H1 (cell line): ENCODE results near the gene E2F1.

ENCODE experiments used
- CTCF ChIP-seq, 3 experiments: IDR thresholded peaks; 1 replicate in 2 of 3; 2 replicates in 1 of 3; pipeline versions ENCODE4 v1.5.1 to v1.6.1; 2011; ENCODE audit warnings: low read length in 3 of 3, mild to moderate bottlenecking in 3 of 3, inconsistent platforms in 2 of 3, low read depth in 1 of 3, moderate library complexity in 1 of 3; ENCODE audit not compliant: insufficient read depth in 1 of 3; ENCODE audit errors: control extremely low read depth in 1 of 3
- EZH2 ChIP-seq: fragments of 200-600 bp; sonication (generic); IDR thresholded peaks from 2 replicates; pipeline ENCODE4 v1.7.1; 2012; ENCODE audit warnings: low read depth, mild to moderate bottlenecking, moderate library complexity, low read length, inconsistent platforms; ENCODE audit not compliant: severe bottlenecking
- POLR2A ChIP-seq, 2 experiments: IDR thresholded peaks; 1 replicate in 1 of 2; 2 replicates in 1 of 2; pipeline ENCODE4 v1.6.1; 2011; ENCODE audit warnings: low read depth in 2 of 2, low read length in 2 of 2, mild to moderate bottlenecking in 2 of 2; ENCODE audit errors: control extremely low read depth in 1 of 2
- POLR2AphosphoS5 ChIP-seq: IDR thresholded peaks from 2 replicates; pipeline ENCODE4 v1.6.1; 2011; ENCODE audit warnings: low read depth, low read length
- RAD21 ChIP-seq, 2 experiments: IDR thresholded peaks in 1 of 2; conservative IDR thresholded peaks in 1 of 2; 2 replicates each; pipeline ENCODE4 v1.6.1; 2011; ENCODE audit warnings: low read depth in 2 of 2, low read length in 2 of 2, improper control_type of control experiment in 1 of 2, inconsistent platforms in 1 of 2, mild to moderate bottlenecking in 1 of 2, moderate library complexity in 1 of 2
- RXRA ChIP-seq: IDR thresholded peaks from 2 replicates; pipeline ENCODE4 v1.6.1; 2011; ENCODE audit warnings: low read depth, mild to moderate bottlenecking, low read length, moderate library complexity; ENCODE audit not compliant: insufficient read depth
- SIN3A ChIP-seq, 2 experiments: IDR thresholded peaks in 1 of 2; conservative IDR thresholded peaks in 1 of 2; 2 replicates each; pipeline ENCODE4 v1.6.1; 2011 to 2012; ENCODE audit warnings: low read length in 2 of 2, improper control_type of control experiment in 1 of 2, low read depth in 1 of 2, mild to moderate bottlenecking in 1 of 2
- SRF ChIP-seq: IDR thresholded peaks from 2 replicates; pipeline ENCODE4 v1.6.1; 2011; ENCODE audit warnings: mild to moderate bottlenecking, low read depth, low read length, moderate library complexity
- TCF12 ChIP-seq: IDR thresholded peaks from 2 replicates; pipeline ENCODE4 v1.6.1; 2011; ENCODE audit warnings: low read depth, mild to moderate bottlenecking, low read length
- USF2 ChIP-seq: IDR thresholded peaks from 2 replicates; pipeline ENCODE4 v1.6.1; 2011; ENCODE audit warnings: low read length, improper control_type of control experiment

GRCh38 chr20:33731693-33732165 lies 45.5 kb upstream of the E2F1 start, which contains the start of gene ZNF341:
- no peak for TF ChIP-seq TCF12
- TF ChIP-seq USF2, result 0 out of 2 replicates have a peak, but pooled peaks have one; percentile 5
- peak; percentile 65 to 87 (median 78) for TF ChIP-seq CTCF (IDR thresholded peaks at IDR 0.05; ENCODE audit: control extremely low read depth in 1 of 3, insufficient read depth in 1 of 3, low read depth in 1 of 3, low read length in 3 of 3)
- TF ChIP-seq EZH2, result no peak
- TF ChIP-seq SRF, result no peak
- no peak for TF ChIP-seq SIN3A (conservative IDR thresholded peaks at IDR 0.05 in 1 of 2, IDR thresholded peaks at IDR 0.05 in 1 of 2; ENCODE audit: low read depth in 1 of 2, low read length in 2 of 2)
- peak; percentile 72 to 84 for TF ChIP-seq RAD21 (IDR thresholded peaks at IDR 0.05 in 1 of 2, conservative IDR thresholded peaks at IDR 0.05 in 1 of 2; ENCODE audit: low read depth in 2 of 2, low read length in 2 of 2)
- TF ChIP-seq POLR2AphosphoS5, result no peak
- no peak for TF ChIP-seq RXRA
- TF ChIP-seq POLR2A (IDR thresholded peaks at IDR 0.05; ENCODE audit: control extremely low read depth in 1 of 2, low read depth in 2 of 2, low read length in 2 of 2), result peak in 1 of 2 experiments; percentile 28; a peak in 1 of 3 replicates
